Measurements from ENCODE around the gene MESD. TPM values are rescaled to one million over a fixed set of nuclear protein-coding genes. Genes with fewer than 3 reads are reported as not detected.
"Not testable (repeated sequence)": the region's sequence is repeated elsewhere in the genome, so short reads cannot be mapped to it uniquely, and the experiment has no call there.

MESD gene
- total and polyA plus RNA-seq, 2 donors, result 17.7 to 24.8 TPM

DNA sequence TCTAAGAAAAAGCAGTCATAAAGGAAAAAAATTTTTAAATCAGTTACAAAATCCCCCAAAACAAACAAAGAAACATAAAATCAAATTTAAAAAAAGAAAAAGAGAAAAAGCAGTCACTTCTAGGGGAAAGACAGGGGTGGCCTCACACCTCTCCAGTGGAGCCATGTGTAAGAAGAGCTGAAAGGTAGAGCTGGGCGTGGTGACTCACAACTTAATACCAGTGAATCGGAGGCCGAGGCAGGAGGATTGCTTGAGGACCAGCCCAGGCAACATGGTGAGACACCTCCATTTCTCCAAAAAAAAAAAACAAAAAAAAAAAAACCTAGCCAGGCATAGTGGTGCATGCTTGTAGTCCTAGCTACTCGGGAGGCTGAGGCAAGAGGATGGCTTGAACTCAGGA lies 14.7 kb downstream of the MESD start:
- WGBS, result 96% methylated on average over 4 of the region's 4 CpGs
- H3K4me3 ChIP-seq (ENCODE audit: low read depth, low read length), result no peak overlapping the region
- DNase-seq (ENCODE audit: extremely low spot score), result no peak
- H3K27ac ChIP-seq (ENCODE audit: low read depth), result no peak overlapping the region
- no peaks in the 10 kb centered on the region for H3K36me3 ChIP-seq (ENCODE audit: insufficient read depth)
- no peaks in the 10 kb centered on the region for H3K4me1 ChIP-seq (ENCODE audit: insufficient read depth)

DNA sequence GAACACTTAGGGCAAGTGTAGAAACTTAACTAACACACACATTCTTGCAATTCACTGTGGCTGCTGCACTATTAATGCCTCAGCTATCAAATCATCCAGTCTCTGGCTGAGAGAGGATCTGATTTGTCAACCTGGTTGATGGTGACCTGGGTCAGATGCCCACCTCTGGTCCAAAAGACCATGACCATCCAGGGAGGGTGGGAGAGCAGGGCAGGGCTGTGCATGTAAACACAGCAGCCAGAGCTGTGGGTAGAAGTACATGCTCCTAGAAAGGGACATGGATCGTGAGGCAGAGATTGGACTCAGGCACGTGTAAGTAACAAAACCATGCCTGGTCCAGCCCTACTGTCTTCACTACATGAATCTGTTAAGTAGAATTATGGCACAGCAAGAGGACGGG lies 17.3 kb downstream of the MESD start:
- Histone ChIP-seq H3K4me3 (ENCODE audit: low read depth, low read length) (no peak overlapping the region), H3K36me3 (ENCODE audit: insufficient read depth) (no peaks in the 10 kb centered on the region), H3K27ac (ENCODE audit: low read depth) (no peak overlapping the region), H3K4me1 (ENCODE audit: insufficient read depth) (no peaks in the 10 kb centered on the region)
- no peak for DNase-seq (ENCODE audit: extremely low spot score)
- 93% methylated on average over 3 of the region's 3 CpGs for WGBS

DNA sequence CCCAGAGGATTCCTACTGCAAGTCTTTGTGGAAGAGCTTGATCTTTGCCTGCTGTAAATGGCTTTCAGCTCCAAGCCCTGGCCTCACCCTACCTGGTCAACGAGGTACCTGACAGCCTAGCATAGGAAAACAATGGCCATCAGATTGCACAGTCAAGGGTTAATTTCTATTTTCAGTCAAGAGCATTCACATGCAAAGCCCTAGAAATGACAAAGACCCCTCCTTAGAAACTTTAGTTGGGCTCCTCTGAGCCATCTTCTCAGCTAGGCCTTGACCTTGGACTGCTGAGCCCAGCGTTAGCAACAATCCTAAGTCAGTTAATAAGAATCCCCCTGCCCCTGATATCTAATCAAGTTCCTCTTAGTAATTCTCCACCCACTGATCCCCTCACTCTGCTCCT lies 18.5 kb downstream of the MESD start:
- WGBS, result 72% methylated on average over 2 of the region's 2 CpGs
- H3K4me1 ChIP-seq (ENCODE audit: insufficient read depth), result no peaks in the 10 kb centered on the region
- no peak for DNase-seq (ENCODE audit: extremely low spot score)
- H3K36me3 ChIP-seq (ENCODE audit: insufficient read depth), result no peaks in the 10 kb centered on the region
- H3K4me3 ChIP-seq (ENCODE audit: low read depth, low read length), result no peak overlapping the region
- no peak overlapping the region for H3K27ac ChIP-seq (ENCODE audit: low read depth)

DNA sequence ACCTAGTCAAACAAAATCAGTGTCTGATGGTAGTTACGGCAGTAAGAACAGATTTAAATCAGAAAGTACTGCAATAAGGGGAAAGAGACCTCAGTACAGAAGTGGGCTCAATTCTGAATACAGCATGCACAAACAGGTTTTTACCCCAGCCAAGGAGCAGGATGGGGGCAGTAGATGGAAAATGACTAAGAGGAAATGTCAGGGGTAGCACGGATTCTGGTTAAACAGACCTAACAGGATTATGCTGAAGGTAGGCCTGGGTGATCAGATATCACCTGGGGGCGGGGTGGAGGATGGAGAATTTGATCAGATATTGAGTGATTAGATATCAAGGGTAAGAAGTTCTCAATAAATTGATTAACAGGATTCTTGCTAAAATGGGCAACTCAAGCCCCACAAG lies 19.0 kb downstream of the MESD start:
- WGBS, result 87% methylated on average over 3 of the region's 3 CpGs
- no peak for DNase-seq (ENCODE audit: extremely low spot score)

DNA sequence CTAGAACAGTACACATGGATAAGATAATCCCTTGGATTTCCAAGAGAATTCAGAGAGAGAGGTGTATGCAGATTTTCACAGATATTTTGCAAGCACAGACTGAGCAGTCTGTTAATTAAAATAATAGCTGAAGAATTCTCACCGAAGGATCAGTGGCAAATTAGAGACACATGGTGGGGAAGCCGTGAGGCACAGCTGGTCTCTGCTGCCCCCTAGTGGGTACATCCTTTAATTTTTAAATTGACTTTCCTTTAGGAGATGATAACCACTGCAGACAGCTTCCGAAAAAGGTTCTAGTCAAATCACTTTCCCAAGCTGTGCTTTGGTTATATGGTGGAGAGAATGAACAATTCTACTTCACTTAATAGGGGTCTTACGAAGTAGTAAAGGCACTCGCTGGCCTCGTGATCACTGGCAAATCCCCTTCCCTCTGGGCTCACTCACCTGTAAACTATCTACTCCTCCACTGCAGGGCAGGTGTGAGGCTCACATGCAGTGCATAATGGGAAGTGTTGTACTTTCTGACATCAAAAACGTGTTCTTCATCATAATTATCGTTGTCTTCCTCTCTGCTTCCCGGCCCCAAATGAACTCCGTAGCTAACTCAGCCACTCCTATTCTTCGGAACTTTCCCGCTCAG lies 19.5 kb downstream of the MESD start:
- Histone ChIP-seq H3K36me3 (ENCODE audit: insufficient read depth) (no peaks in the 10 kb centered on the region), H3K4me3 (ENCODE audit: low read depth, low read length) (no peak overlapping the region), H3K4me1 (ENCODE audit: insufficient read depth) (no peaks in the 10 kb centered on the region), H3K27ac (ENCODE audit: low read depth) (no peak overlapping the region)
- 52% methylated on average over 12 of the region's 12 CpGs for WGBS
- peak; percentile 33 for DNase-seq (ENCODE audit: extremely low spot score)

More for the DNA sequence above, 19.0 kb downstream of the MESD start:
- Histone ChIP-seq H3K4me1 (ENCODE audit: insufficient read depth) (no peaks in the 10 kb centered on the region), H3K27ac (ENCODE audit: low read depth) (no peak overlapping the region), H3K36me3 (ENCODE audit: insufficient read depth) (no peaks in the 10 kb centered on the region), H3K4me3 (ENCODE audit: low read depth, low read length) (no peak overlapping the region)

DNA sequence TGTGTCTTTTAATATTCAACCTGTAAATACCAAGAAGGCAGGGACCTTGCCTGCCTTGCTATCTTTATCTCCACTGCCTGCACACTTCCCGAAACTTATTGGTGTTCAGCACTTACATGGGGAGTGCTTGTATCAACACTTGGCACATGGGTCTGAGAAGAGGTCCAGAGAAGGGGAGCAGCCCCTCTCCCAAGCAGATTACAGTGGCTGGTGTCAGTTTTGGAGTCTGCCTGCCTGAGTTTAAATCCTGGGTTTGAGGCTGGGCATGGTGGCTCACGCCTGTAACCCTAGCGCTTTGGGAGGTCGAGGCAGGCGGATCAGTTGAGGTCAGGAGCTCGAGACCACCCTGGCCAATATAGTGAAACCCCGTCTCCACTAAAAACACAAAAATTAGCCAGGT lies 20.3 kb downstream of the MESD start:
- no peak overlapping the region for H3K27ac ChIP-seq (ENCODE audit: low read depth)
- H3K4me3 ChIP-seq (ENCODE audit: low read depth, low read length), result no peak overlapping the region
- 88% methylated on average over 7 of the region's 7 CpGs for WGBS
- DNase-seq (ENCODE audit: extremely low spot score), result no peak
- H3K36me3 ChIP-seq (ENCODE audit: insufficient read depth), result no peaks in the 10 kb centered on the region
- no peaks in the 10 kb centered on the region for H3K4me1 ChIP-seq (ENCODE audit: insufficient read depth)

DNA sequence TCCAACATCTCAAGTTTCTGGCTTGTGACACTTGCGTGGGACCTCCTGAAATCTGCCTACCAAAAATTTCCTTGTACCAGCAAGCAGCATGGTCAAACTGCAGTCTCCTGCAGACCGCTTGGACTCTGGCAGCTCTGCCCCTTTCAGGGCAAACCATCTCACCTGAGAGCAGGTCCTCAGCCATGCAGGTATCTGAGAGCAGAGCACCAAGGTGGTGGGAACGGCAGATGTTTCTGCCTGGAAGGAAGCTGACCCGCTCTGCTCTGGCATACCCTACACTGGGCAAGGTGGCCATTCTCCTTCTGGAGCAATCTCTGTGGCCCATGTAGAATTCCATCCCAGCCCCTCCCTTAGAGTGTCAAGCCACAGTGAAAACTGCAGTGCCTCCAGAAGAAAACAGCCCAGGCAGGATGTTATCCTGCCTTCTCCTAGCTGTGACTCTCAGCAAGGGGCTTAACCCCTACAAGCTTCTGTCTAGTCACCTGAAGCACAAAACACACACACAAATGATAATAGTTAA lies 21.6 kb downstream of the MESD start:
- no peak overlapping the region for H3K4me3 ChIP-seq (ENCODE audit: low read depth, low read length)
- H3K4me1 ChIP-seq (ENCODE audit: insufficient read depth), result no peaks in the 10 kb centered on the region
- no peak overlapping the region for H3K27ac ChIP-seq (ENCODE audit: low read depth)
- no peaks in the 10 kb centered on the region for H3K36me3 ChIP-seq (ENCODE audit: insufficient read depth)
- no peak for DNase-seq (ENCODE audit: extremely low spot score)
- WGBS, result 96% methylated on average over 4 of the region's 4 CpGs

DNA sequence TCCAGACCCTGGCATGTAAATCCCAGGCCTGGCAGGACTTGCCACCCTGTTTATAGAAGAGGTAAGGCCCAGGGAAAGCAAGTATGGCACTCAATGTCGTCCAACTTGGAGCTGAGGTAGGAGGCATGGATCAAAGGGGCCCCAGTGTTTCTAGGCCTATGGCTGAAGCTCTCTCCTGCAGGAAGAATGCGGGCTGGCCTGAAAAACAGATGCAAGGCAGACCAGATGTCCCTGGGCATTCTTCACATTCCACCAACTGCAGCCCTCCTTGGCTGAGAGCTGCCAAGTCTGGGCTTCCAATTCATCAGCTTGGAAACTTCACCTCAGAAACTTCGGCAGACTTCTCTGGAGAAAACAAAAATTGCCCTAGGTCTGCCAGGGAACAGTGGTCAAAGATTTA lies 22.2 kb downstream of the MESD start:
- Histone ChIP-seq H3K27ac (ENCODE audit: low read depth) (no peak overlapping the region), H3K36me3 (ENCODE audit: insufficient read depth) (no peaks in the 10 kb centered on the region), H3K4me3 (ENCODE audit: low read depth, low read length) (no peak overlapping the region), H3K4me1 (ENCODE audit: insufficient read depth) (no peaks in the 10 kb centered on the region)
- no peak for DNase-seq (ENCODE audit: extremely low spot score)
- 52% methylated on average over 3 of the region's 3 CpGs for WGBS

DNA sequence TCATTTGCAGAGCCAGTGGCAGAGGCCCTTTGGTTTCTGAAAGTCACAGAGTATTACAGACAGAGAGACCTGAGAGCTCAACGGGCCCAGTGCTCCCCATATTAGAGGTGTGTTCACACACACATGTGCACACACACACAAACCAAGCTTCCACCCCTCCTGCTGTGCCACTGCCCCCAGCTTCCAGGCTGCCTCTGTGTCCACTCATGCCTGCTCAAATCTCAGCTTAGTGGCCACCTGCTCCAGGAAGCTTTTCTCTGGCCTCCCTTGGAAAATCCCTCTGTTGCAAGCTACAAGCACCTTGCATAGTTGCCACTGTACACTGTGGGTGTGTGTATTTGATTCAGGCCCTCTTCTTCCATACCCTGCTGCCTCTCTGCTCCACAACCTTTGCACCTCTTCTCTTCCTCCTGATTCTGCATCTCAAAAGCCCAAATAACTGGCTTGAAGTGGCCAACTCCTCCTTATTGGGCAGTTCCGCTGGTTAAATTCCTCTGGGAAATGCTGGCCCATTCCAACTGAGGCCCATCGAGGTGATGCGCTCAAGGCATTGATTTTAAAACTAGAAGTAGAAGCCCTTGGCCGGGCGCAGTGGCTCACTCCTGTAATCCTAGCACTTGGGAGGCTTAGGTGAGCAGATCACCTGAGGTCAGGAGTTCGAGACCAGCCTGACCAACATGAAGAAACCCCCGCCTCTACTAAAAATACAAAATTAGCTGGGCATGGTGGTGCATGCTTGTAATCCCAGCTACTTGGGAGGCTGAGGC lies 23.0 kb downstream of the MESD start:
- no peak for DNase-seq (ENCODE audit: extremely low spot score)
- WGBS, result 95% methylated on average over 8 of the region's 8 CpGs
- H3K4me1 ChIP-seq (ENCODE audit: insufficient read depth), result no peaks in the 10 kb centered on the region
- H3K4me3 ChIP-seq (ENCODE audit: low read depth, low read length), result no peak overlapping the region
- H3K27ac ChIP-seq (ENCODE audit: low read depth), result no peak overlapping the region
- no peaks in the 10 kb centered on the region for H3K36me3 ChIP-seq (ENCODE audit: insufficient read depth)

DNA sequence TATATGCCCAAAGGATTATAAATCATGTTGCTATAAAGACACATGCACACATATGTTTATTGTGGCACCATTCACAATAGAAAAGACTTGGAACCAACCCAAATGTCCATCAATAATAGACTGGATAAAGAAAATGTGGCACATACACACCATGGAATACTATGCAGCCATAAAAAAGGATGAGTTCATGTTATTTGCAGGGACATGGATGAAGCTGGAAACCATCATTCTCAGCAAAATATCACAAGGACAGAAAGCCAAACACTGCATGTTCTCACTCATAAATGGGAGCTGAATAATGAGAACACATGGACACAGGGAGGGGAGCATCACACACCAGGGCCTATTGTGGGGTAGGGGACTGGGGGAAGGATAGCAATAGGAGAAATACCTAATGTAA lies 24.2 kb downstream of the MESD start:
- not testable (repeated sequence) for DNase-seq (ENCODE audit: extremely low spot score); H3K27ac ChIP-seq (ENCODE audit: low read depth); H3K4me1 ChIP-seq (ENCODE audit: insufficient read depth); H3K36me3 ChIP-seq (ENCODE audit: insufficient read depth); H3K4me3 ChIP-seq (ENCODE audit: low read depth, low read length)

DNA sequence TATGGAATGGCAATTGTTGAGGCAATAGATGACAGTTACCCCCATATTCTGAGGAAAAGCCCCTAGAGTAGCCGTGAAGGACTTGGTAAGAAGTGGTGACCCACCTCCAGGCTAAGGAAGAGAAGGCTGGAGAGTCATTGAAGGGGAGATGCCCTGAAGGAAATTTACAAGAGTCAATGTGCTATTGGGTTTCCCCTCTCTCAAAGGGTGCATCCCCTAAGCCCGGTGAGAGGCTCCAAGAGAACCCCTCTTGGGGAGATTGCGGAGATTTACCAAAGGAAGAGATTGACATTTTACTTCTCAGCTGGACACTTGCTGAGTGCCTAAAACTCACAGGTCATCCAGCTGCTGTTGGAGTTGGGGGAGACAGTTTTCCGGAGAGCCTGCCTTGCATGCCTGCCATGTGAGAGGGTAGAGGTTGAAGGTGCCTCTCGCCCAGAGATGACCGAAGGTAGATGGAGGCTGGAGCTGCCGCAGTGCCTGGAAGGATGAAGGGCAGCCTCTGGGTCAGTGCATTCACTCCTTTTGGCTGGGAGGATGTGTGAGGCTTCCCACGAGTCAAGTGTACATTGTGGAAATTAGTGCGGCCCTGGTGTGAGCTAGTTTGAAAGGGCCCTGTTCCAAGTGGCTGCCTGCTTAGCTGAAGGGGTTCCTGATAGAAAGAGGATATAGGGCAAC lies 30.7 kb downstream of the MESD start:
- Histone ChIP-seq H3K4me3 (ENCODE audit: low read depth, low read length) (no peak overlapping the region), H3K36me3 (ENCODE audit: insufficient read depth) (no peaks in the 10 kb centered on the region), H3K4me1 (ENCODE audit: insufficient read depth) (no peaks in the 10 kb centered on the region), H3K27ac (ENCODE audit: low read depth) (no peak overlapping the region)
- WGBS, result 98% methylated on average over 9 of the region's 9 CpGs
- DNase-seq (ENCODE audit: extremely low spot score), result no peak

DNA sequence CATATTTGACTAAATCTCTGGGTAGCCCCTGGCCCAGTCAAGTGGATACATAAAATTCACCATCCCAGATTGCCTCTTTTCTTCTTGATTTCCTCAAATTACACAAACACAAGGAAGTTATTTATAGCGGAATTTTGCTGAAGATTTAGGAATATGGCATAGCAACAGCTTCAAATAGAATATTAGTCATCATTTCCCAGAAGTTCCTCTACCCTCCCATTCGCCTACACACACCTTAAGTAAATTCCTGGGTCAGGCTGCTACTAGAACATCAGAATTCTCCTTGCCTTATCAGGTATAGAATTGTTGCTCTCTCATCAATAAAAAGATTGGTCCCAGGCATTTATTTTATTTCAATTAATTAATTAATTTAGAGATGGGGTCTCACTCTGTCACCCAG lies 31.6 kb downstream of the MESD start:
- Histone ChIP-seq H3K4me3 (ENCODE audit: low read depth, low read length) (no peak overlapping the region), H3K4me1 (ENCODE audit: insufficient read depth) (no peaks in the 10 kb centered on the region), H3K27ac (ENCODE audit: low read depth) (no peak overlapping the region), H3K36me3 (ENCODE audit: insufficient read depth) (no peaks in the 10 kb centered on the region)
- 98% methylated on average over 2 of the region's 2 CpGs for WGBS
- no peak for DNase-seq (ENCODE audit: extremely low spot score)

DNA sequence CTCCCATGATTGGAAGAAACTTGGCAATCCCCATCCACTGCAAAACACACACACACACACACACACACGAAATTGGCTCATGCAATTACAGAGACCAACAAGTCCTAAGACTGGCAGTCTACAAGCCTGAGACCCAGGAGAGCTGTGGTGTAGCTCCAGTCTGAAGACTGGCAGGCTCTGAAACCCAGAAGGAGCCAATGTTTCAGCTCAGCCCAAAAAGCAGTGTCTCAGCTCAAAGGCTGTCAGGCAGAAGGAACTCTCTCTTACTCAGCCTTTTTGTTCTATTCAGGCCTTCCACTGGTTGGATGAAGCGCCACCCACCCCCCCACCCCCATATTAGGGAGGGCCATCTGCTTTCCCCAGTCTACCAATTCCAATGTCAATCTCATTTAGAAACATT lies 32.1 kb downstream of the MESD start:
- DNase-seq (ENCODE audit: extremely low spot score), result no peak
- 94% methylated on average over 2 of the region's 2 CpGs for WGBS
- Histone ChIP-seq H3K27ac (ENCODE audit: low read depth) (no peak overlapping the region), H3K4me3 (ENCODE audit: low read depth, low read length) (no peak overlapping the region), H3K4me1 (ENCODE audit: insufficient read depth) (no peaks in the 10 kb centered on the region), H3K36me3 (ENCODE audit: insufficient read depth) (no peaks in the 10 kb centered on the region)

Measured in urinary bladder (tissue), 4 donors.